ENCODE results near the gene DNPH1. TPM values are rescaled to one million over a fixed set of nuclear protein-coding genes. Genes with fewer than 3 reads are reported as not detected.

Gene DNPH1
- total RNA-seq, 1 donor from 2014 or later: 3.5 TPM

- Mint-ChIP-seq H3K27me3 (ENCODE audit: unreplicated experiment) (peaks cover 20% of the 10 kb centered on the region), H3K9me3 (ENCODE audit: unreplicated experiment) (no peaks in the 10 kb centered on the region)
These were observed 11.7 kb upstream of the DNPH1 start for GRCh38 chr6:43240950-43241349.

GRCh38 chr6:43239054-43239453, 9.8 kb upstream of the DNPH1 start:
- TF ChIP-seq CTCF (IDR thresholded peaks at IDR 0.05; ENCODE audit: partially characterized antibody, unreplicated experiment): no peak
- H3K27me3 Mint-ChIP-seq (ENCODE audit: unreplicated experiment): peaks cover 20% of the 10 kb centered on the region
- no peak overlapping the region for H3K4me3 Mint-ChIP-seq (ENCODE audit: unreplicated experiment)
- H3K9me3 Mint-ChIP-seq (ENCODE audit: unreplicated experiment): no peaks in the 10 kb centered on the region
- H3K4me1 Mint-ChIP-seq (ENCODE audit: low read depth, unreplicated experiment): no peaks in the 10 kb centered on the region
- DNase-seq: no peak
- H3K36me3 Mint-ChIP-seq (ENCODE audit: unreplicated experiment): peaks cover 5% of the 10 kb centered on the region
- H3K27ac Mint-ChIP-seq (ENCODE audit: unreplicated experiment): no peak overlapping the region

More at GRCh38 chr6:43240950-43241349, 11.7 kb upstream of the DNPH1 start:
- TF ChIP-seq CTCF (IDR thresholded peaks at IDR 0.05; ENCODE audit: partially characterized antibody, unreplicated experiment): no peak
- peaks cover 5% of the 10 kb centered on the region for H3K36me3 Mint-ChIP-seq (ENCODE audit: unreplicated experiment)
- no peaks in the 10 kb centered on the region for H3K4me1 Mint-ChIP-seq (ENCODE audit: low read depth, unreplicated experiment)
- H3K4me3 Mint-ChIP-seq (ENCODE audit: unreplicated experiment): no peak overlapping the region
- no peak for DNase-seq
- no peak overlapping the region for H3K27ac Mint-ChIP-seq (ENCODE audit: unreplicated experiment)

GRCh38 chr6:43235841-43236240, 6.6 kb upstream of the DNPH1 start:
- TF ChIP-seq CTCF (IDR thresholded peaks at IDR 0.05; ENCODE audit: partially characterized antibody, unreplicated experiment): no peak
- H3K9me3 Mint-ChIP-seq (ENCODE audit: unreplicated experiment): peaks cover 3% of the 10 kb centered on the region
- H3K4me3 Mint-ChIP-seq (ENCODE audit: unreplicated experiment): no peak overlapping the region
- no peak for DNase-seq
- H3K36me3 Mint-ChIP-seq (ENCODE audit: unreplicated experiment): peaks cover 11% of the 10 kb centered on the region
- H3K4me1 Mint-ChIP-seq (ENCODE audit: low read depth, unreplicated experiment): no peaks in the 10 kb centered on the region
- H3K27ac Mint-ChIP-seq (ENCODE audit: unreplicated experiment): no peak overlapping the region
- H3K27me3 Mint-ChIP-seq (ENCODE audit: unreplicated experiment): peaks cover 15% of the 10 kb centered on the region

GRCh38 chr6:43231735-43232450, 2.6 kb upstream of the DNPH1 start:
- no peak overlapping the region for H3K27ac Mint-ChIP-seq (ENCODE audit: unreplicated experiment)
- TF ChIP-seq CTCF (IDR thresholded peaks at IDR 0.05; ENCODE audit: partially characterized antibody, unreplicated experiment): no peak
- no peaks in the 10 kb centered on the region for H3K4me1 Mint-ChIP-seq (ENCODE audit: low read depth, unreplicated experiment)
- H3K4me3 Mint-ChIP-seq (ENCODE audit: unreplicated experiment): no peak overlapping the region
- peaks cover 5% of the 10 kb centered on the region for H3K36me3 Mint-ChIP-seq (ENCODE audit: unreplicated experiment)
- no peak for DNase-seq
- peaks cover 3% of the 10 kb centered on the region for H3K9me3 Mint-ChIP-seq (ENCODE audit: unreplicated experiment)
- H3K27me3 Mint-ChIP-seq (ENCODE audit: unreplicated experiment): peaks cover 14% of the 10 kb centered on the region

GRCh38 chr6:43231053-43231452, 1.8 kb upstream of the DNPH1 start:
- Mint-ChIP-seq H3K36me3 (ENCODE audit: unreplicated experiment) (peaks cover 5% of the 10 kb centered on the region), H3K4me3 (ENCODE audit: unreplicated experiment) (no peak overlapping the region), H3K27ac (ENCODE audit: unreplicated experiment) (no peak overlapping the region), H3K9me3 (ENCODE audit: unreplicated experiment) (peaks cover 5% of the 10 kb centered on the region), H3K4me1 (ENCODE audit: low read depth, unreplicated experiment) (no peaks in the 10 kb centered on the region), H3K27me3 (ENCODE audit: unreplicated experiment) (peaks cover 18% of the 10 kb centered on the region)
- no peak for DNase-seq
- TF ChIP-seq CTCF (IDR thresholded peaks at IDR 0.05; ENCODE audit: partially characterized antibody, unreplicated experiment): no peak
